ENCODE data around the gene RUFY1.
"Not testable (repeated sequence)": the region's sequence is repeated elsewhere in the genome, so short reads cannot be mapped to it uniquely, and the experiment has no call there.

Gene RUFY1, protein sequence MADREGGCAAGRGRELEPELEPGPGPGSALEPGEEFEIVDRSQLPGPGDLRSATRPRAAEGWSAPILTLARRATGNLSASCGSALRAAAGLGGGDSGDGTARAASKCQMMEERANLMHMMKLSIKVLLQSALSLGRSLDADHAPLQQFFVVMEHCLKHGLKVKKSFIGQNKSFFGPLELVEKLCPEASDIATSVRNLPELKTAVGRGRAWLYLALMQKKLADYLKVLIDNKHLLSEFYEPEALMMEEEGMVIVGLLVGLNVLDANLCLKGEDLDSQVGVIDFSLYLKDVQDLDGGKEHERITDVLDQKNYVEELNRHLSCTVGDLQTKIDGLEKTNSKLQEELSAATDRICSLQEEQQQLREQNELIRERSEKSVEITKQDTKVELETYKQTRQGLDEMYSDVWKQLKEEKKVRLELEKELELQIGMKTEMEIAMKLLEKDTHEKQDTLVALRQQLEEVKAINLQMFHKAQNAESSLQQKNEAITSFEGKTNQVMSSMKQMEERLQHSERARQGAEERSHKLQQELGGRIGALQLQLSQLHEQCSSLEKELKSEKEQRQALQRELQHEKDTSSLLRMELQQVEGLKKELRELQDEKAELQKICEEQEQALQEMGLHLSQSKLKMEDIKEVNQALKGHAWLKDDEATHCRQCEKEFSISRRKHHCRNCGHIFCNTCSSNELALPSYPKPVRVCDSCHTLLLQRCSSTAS

GRCh38 chr5:179550511-179551342 lies at the start of gene RUFY1:
TSS of gene RUFY1 (plus strand) at chr5:179550554. CDS start at chr5:179550570, 16 bp downstream.
- DNase-seq: peak; percentile 89

GRCh38 chr5:179501997-179502396 lies 48.4 kb upstream of the RUFY1 start:
- DNase-seq: not testable (repeated sequence)

- DNase-seq: not testable (repeated sequence)
Observed at GRCh38 chr5:179502420-179502819, 47.9 kb upstream of the RUFY1 start.

DNA sequence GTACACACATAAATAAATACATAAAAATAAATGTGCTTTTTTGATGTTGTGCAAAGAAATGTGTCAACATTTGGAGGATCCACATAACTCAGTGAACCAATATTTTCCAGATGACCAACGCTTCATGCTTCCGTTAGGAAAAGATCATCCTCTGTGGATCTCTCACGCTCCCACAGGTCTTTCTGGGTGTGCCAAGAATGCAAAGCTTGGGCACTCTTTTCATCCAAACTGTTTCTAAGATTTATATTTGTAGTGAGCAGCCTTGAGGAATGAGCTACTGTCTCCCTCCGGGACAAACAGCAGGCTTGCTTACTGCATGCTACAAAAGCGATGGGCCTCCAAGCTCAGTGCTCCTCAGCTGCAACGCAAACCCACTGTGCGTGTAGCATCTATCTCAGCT lies 46.2 kb upstream of the RUFY1 start:
- no peak for DNase-seq

- no peak for DNase-seq
Observed at GRCh38 chr5:179504600-179505396, 45.6 kb upstream of the RUFY1 start.

- no peak for DNase-seq
Observed at GRCh38 chr5:179505636-179506261, 44.6 kb upstream of the RUFY1 start.

DNA sequence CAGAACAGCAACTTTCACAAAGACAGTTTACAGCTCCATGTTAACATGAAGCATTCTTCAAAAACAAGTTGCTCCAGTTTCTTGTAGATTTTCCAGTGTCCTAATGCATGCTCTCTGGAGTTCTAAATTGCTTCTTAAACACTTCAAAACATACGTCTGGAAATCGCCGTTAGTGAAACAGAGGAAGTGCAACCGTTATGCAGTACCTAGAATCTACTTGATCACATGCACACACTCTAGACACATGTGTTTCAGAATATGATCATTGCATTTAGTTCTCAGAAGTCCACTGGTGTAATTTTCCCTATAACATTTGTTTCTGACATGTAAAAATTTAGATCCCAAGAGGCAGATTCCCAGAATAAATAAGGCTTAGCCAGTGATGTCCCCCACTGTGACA lies 41.1 kb upstream of the RUFY1 start:
- no peak for DNase-seq

DNA sequence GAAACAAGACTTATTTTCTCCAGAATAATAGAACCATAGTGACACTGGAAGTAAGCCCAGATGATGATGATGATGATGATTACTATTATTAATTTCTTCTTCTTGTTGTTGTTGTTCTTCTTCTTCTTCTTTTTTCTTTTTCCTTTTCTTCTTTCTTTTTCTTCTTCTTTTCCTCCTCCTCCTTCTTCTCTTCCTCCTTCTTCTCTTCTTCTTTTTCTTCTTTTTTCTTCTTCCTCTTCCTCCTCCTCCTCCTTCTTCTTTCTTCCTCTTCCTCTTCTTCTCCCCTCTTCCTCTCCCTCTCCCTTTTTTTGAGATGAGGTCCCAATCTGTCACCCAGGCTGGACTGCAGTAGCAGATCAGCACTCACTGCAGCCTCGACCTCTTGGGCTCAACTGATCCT lies 40.5 kb upstream of the RUFY1 start:
- DNase-seq: no peak

- DNase-seq: no peak
Observed at GRCh38 chr5:179512452-179513000, 37.8 kb upstream of the RUFY1 start.

DNA sequence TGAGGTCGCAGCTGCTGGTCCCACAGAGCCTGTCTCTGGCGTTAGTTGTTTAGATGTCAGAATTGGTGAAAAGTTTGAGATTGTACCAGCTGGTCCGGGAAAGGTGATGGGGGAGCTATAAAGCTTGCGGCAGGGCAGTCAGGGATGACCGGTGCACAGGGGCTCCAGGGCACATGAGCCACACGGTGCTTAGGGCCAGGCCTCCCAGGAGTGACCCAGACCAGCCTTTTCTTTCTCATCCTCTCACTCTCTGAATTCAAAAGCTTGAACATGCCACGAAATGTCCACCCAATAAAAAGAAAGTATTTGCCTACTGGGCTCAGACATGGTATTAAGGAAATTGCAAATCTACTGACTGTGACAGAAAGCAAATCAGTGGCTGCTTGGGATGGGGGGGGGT lies 34.9 kb upstream of the RUFY1 start:
- DNase-seq: not testable (repeated sequence)

- DNase-seq: no peak
Observed at GRCh38 chr5:179516221-179516620, 34.1 kb upstream of the RUFY1 start.

DNA sequence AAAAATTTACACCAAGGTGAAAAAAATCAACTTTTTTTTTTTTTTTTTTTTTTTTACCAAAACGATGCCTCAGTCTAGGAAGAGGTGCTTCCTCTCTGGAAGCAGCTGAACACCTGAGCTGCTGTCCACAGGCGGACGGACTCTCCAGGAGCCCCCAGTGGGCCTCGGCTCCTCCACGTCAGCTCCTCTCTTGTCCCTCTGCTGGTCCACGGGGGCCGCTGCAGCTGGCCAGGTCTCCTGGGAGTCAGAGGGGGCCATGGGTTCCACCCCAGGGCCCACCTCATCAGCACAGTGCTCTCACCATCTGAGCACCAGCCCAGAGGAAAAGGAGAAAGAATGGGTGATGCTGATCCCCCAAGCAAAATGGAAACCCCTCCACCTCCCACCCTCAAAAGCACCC lies 32.6 kb upstream of the RUFY1 start:
- not testable (repeated sequence) for DNase-seq

DNA sequence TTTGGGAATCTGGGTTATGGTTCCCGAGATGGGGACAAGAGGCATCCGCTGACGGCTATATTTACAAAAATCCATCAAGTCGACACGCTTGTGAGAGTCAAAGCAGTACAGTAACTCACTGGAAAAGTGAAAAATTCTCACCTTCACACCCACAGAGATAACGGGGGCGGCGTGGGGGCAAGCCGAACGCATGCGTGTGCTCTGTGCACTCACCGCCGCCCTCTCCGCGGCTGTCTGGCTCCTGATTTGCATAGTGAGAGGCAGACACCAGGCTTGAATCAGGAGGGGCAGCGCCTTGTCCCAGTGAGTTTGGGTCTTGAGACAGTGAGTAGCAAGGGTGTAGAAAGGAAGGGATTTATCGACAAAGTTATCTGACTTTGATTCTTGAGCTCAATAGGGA lies 32.0 kb upstream of the RUFY1 start:
- not testable (repeated sequence) for DNase-seq

DNA sequence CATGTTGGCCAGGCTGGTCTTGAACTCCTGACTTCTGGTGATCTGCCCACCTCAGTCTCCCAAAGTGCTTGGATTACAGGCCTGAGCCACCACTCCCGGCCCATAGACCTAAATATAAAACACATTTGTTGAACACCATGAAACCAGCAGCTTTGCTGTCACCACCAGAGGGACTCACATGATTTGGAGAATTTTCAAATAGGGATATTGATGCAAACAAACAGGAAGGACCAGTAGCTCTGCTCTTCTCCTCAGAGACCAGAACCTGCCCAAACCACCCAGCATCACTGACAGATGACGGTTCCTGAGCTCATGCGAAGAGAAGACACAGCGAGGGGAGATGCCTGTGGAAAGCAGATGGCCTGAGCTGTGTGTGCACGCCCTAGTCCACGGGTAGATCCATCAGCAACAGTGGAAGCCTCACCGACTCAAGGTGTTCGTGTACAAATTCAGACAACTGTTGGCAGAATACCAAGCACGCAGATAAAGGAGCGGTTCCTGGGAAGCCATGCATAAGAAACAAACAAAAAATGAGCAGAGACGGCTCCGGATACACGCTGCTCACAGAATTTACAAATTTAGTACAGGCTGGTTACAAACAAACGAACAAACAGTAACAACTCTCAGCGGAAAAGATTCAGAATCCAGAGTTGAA lies 30.8 kb upstream of the RUFY1 start:
- DNase-seq: not testable (repeated sequence)

DNA sequence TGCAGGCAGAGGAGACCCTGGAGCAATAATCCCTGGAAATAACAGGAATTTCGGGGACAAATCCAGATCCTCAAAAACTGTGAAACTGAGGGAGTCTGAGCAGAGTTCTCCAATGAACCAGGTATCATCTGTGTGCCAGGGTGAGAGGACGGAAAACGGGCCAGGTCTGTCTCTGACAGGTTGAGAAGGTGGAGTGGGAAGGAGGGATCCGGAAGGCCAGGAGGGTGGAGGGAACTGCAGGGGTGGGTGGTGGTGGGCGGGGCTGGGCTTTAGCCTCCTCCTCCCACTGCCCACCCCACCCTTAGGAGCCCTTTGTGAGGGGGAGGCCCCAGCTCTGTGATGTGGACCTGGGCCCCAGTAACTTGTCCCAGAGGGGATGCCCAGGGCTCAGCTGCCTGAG lies 28.2 kb upstream of the RUFY1 start:
- DNase-seq: not testable (repeated sequence)

- DNase-seq: no peak
Observed at GRCh38 chr5:179526978-179527377, 23.4 kb upstream of the RUFY1 start.

DNA sequence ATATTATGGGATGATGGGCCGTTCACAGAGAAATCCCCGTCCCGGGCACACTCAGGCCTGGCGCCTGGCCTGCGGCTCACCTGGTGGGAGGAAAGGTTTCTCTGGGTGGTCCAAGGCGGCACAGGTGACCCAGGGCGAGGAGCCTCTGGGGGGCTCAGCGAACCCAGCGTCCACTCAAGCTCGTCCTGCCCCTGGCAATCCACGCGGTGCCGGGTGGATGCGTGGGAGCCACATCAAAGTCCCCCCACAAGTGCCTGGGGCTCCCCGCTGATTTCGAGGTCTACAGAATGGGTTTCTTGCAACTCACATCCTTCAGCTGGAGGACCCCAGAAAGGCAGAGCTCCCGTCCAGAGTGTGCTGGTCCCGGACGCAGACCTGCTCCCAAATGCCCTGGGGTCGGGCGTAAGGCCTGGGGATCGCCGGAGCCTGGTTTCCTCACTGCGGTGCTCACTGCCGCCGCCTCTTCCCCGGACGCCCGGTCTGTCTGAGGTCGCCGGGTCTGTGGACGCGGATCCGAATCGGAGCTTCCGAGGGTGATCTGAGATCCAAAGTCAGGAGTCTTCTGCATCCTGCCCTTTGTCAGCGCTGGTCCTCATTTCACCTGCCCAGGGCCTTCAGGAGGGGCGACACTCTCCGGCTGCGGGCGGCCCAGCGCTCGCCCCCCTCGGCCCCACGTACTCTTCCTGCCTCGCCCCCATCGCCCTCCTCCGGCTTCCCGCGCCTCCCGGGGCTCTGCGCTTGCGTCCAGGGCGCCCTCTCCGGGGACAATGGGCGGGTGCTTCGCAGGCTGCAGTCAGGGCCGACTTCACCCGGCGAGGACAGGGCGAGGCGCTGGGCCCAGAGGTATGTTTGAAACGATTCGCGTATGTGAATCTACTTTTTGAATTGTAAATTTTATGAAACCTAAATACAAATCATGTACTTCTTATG lies 20.0 kb upstream of the RUFY1 start:
- peak; percentile 88 for DNase-seq

- DNase-seq: no peak
Observed at GRCh38 chr5:179533024-179533423, 17.3 kb upstream of the RUFY1 start.

DNA sequence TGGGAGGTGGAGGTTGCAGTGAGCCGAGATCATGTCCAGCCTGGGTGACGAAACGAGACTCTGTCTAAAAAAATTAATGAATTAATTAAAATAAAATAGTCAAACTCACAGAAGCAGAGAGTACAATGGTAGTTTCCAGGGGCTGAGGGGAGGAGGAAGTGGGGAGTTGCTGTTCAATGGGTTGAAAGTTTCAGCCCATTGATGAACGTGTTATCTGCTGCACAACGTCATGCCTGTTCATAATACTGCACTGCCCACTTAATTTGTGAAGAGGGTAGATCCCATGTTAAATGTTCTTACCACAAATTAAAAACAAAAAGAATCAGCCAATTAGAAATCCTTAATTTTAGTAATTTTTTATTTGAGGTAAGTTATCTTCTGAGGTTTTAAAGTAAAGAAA lies 16.4 kb upstream of the RUFY1 start:
- DNase-seq: no peak

GRCh38 chr5:179534431-179534830 lies 15.9 kb upstream of the RUFY1 start:
- no peak for DNase-seq

Data from activated CD8-positive, alpha-beta memory T cell treated with anti-CD3 and anti-CD28 coated beads, Interleukin-2, amount 50 U/mL, for 48 hours (primary cell).